Neural cell (in vitro differentiated cells): ENCODE data around the gene BABAM2. TPM values are rescaled to one million over a fixed set of nuclear protein-coding genes. Genes with fewer than 3 reads are reported as not detected.
"Not testable (repeated sequence)": the region's sequence is repeated elsewhere in the genome, so short reads cannot be mapped to it uniquely, and the experiment has no call there.

Experiments
- H2AFZ ChIP-seq: fragments of 200-600, 300-800 bp; sonication (generic), shearing (Covaris generic); 2 replicates; pipeline ENCODE4 v1.6.0; 2014; ENCODE audit warnings: low read depth, mild to moderate bottlenecking, antibody characterized with exemption, low read length, moderate library complexity
- H3F3A ChIP-seq: fragments of 200-600 bp; shearing (Covaris generic); 2 replicates; pipeline ENCODE4 v1.6.1; 2016; ENCODE audit warnings: mild to moderate bottlenecking, moderate library complexity, mixed read lengths, antibody characterized with exemption, low read length; ENCODE audit not compliant: insufficient read depth, poor library complexity, severe bottlenecking
- H3K27ac ChIP-seq: fragments of 200-600, 300-800 bp; sonication (generic), shearing (Covaris generic); 2 replicates; pipeline ENCODE4 v1.5.1; 2014; ENCODE audit warnings: mild to moderate bottlenecking, low read length, moderate library complexity
- H3K27me3 ChIP-seq: fragments of 300-800, 200-600 bp; sonication (generic), shearing (Covaris generic); 2 replicates; pipeline ENCODE4 v1.6.0; 2014; ENCODE audit warnings: mild to moderate bottlenecking, low read depth, low read length, moderate library complexity; ENCODE audit not compliant: insufficient read depth
- H3K36me3 ChIP-seq: fragments of 300-800, 200-600 bp; sonication (generic), shearing (Covaris generic); 2 replicates; pipeline ENCODE4 v1.5.1; 2014; ENCODE audit warnings: mild to moderate bottlenecking, antibody characterized with exemption, low read length, moderate library complexity; ENCODE audit not compliant: insufficient read depth
- H3K4me2 ChIP-seq: fragments of 300-800, 200-600 bp; sonication (generic), shearing (Covaris generic); 2 replicates; pipeline ENCODE4 v1.6.0; 2014; ENCODE audit warnings: mild to moderate bottlenecking, low read length
- H3K4me3 ChIP-seq: fragments of 300-800, 200-600 bp; sonication (generic), shearing (Covaris generic); 2 replicates; pipeline ENCODE4 v1.5.1; 2014; ENCODE audit warnings: mild to moderate bottlenecking, low read length, moderate library complexity
- H3K79me2 ChIP-seq: fragments of 200-600 bp; shearing (Covaris generic); replicated peaks from 2 replicates; pipeline ENCODE4 v1.6.0; 2014; ENCODE audit warnings: mild to moderate bottlenecking, low read length, moderate library complexity; ENCODE audit not compliant: insufficient read depth
- H3K9ac ChIP-seq: fragments of 300-800, 200-600 bp; sonication (generic), shearing (Covaris generic); 2 replicates; pipeline ENCODE4 v1.6.1; 2016; ENCODE audit warnings: mild to moderate bottlenecking, low read length, mixed read lengths
- H3K9me2 ChIP-seq: fragments of 200-600 bp; shearing (Covaris generic); 2 replicates; pipeline ENCODE4 v1.6.1; 2016; ENCODE audit warnings: mild to moderate bottlenecking, low read length, mixed read lengths; ENCODE audit not compliant: insufficient read depth
- H3K9me3 ChIP-seq: fragments of 200-600, 300-800 bp; sonication (generic), shearing (Covaris generic); 2 replicates; pipeline ENCODE4 v1.6.1; 2016; ENCODE audit warnings: mild to moderate bottlenecking, mixed run types, low read length, moderate library complexity, mixed read lengths
- H4K20me1 ChIP-seq: fragments of 200-600 bp; shearing (Covaris generic); 2 replicates; pipeline ENCODE4 v1.6.1; 2016; ENCODE audit warnings: mild to moderate bottlenecking, mixed run types; ENCODE audit not compliant: insufficient read depth
- CTCF ChIP-seq: fragments of 450-650 bp; IDR thresholded peaks from 2 replicates; pipeline ENCODE4 v1.5.1; 2014; ENCODE audit warnings: antibody characterized with exemption, mild to moderate bottlenecking, moderate library complexity; ENCODE audit not compliant: poor library complexity, severe bottlenecking
- EZH2 ChIP-seq: fragments of 200-600, 300-800 bp; shearing (Covaris generic), sonication (generic); IDR thresholded peaks from 2 replicates; pipeline ENCODE4 v1.6.1; 2014; ENCODE audit warnings: antibody characterized with exemption, low read length, borderline replicate concordance, mild to moderate bottlenecking; ENCODE audit not compliant: insufficient read depth, poor library complexity, severe bottlenecking
- MXI1 ChIP-seq: fragments of 450-650 bp; conservative IDR thresholded peaks from 2 replicates; pipeline ENCODE4 v1.6.1; 2014; ENCODE audit warnings: antibody characterized with exemption, mild to moderate bottlenecking; ENCODE audit not compliant: poor library complexity, severe bottlenecking
- POLR2AphosphoS5 ChIP-seq: IDR thresholded peaks from 2 replicates; pipeline ENCODE4 v1.6.1; 2012
- RAD21 ChIP-seq: fragments of 450-650 bp; conservative IDR thresholded peaks from 2 replicates; pipeline ENCODE4 v1.6.1; 2014; ENCODE audit warnings: antibody characterized with exemption, mild to moderate bottlenecking, moderate library complexity
- REST ChIP-seq: IDR thresholded peaks from 2 replicates; pipeline ENCODE4 v1.6.1; 2012; ENCODE audit warnings: borderline replicate concordance
- SMC3 ChIP-seq: fragments of 450-650 bp; conservative IDR thresholded peaks from 2 replicates; pipeline ENCODE4 v1.6.1; 2014; ENCODE audit warnings: antibody characterized with exemption, mild to moderate bottlenecking, moderate library complexity; ENCODE audit not compliant: poor library complexity
- TAF1 ChIP-seq: IDR thresholded peaks from 2 replicates; pipeline ENCODE4 v1.6.1; 2012; ENCODE audit warnings: low read depth
- polyA plus RNA-seq: library from polyadenylated mRNA; depleted of rRNA; stranded (reverse); fragments of >200 nt; gene quantifications from 2 replicates; pipeline ENCODE4 v1.2.3, GENCODE V29; 2014

Gene BABAM2
- polyA plus RNA-seq, 1 donor from 2014 or later, result 15.3 TPM

- H3K79me2 ChIP-seq, result no peaks in the 10 kb centered on the region
- TF ChIP-seq SMC3, result no peak
- TF ChIP-seq POLR2AphosphoS5, result no peak
- TF ChIP-seq REST, result no peak
- no peak for TF ChIP-seq RAD21
- no peak for TF ChIP-seq EZH2
- no peak for TF ChIP-seq MXI1
- TF ChIP-seq CTCF, result no peak
- no peak for TF ChIP-seq TAF1
- no peak overlapping the region for H2AFZ ChIP-seq
- H4K20me1 ChIP-seq, result no peaks in the 10 kb centered on the region
- H3K27me3 ChIP-seq, result no peaks in the 10 kb centered on the region
- H3K9ac ChIP-seq, result no peak overlapping the region
- no peaks in the 10 kb centered on the region for H3K9me2 ChIP-seq
- no peak overlapping the region for H3K27ac ChIP-seq
- no peak overlapping the region for H3K4me2 ChIP-seq
- H3K36me3 ChIP-seq, result no peaks in the 10 kb centered on the region
- no peak overlapping the region for H3K4me3 ChIP-seq
- no peaks in the 10 kb centered on the region for H3K9me3 ChIP-seq
- H3F3A ChIP-seq, result no peaks in the 10 kb centered on the region
Observed at GRCh38 chr2:28021898-28022297, 131.4 kb downstream of the BABAM2 start.

- no peak overlapping the region for H3K9ac ChIP-seq
- no peak overlapping the region for H2AFZ ChIP-seq
- H3K27me3 ChIP-seq, result no peaks in the 10 kb centered on the region
- TF ChIP-seq CTCF (no peak), REST (no peak), EZH2 (no peak)
- no peaks in the 10 kb centered on the region for H3K9me3 ChIP-seq
- no peak overlapping the region for H3K4me3 ChIP-seq
- H3K36me3 ChIP-seq, result no peaks in the 10 kb centered on the region
- no peaks in the 10 kb centered on the region for H3K79me2 ChIP-seq
- H3K9me2 ChIP-seq, result no peaks in the 10 kb centered on the region
- no peak overlapping the region for H3K4me2 ChIP-seq
- H3F3A ChIP-seq, result no peaks in the 10 kb centered on the region
- H4K20me1 ChIP-seq, result no peaks in the 10 kb centered on the region
- no peak overlapping the region for H3K27ac ChIP-seq
Observed at GRCh38 chr2:28025123-28025522, 134.6 kb downstream of the BABAM2 start.

- H3K36me3 ChIP-seq, H3K9me2 ChIP-seq, H3K4me3 ChIP-seq, H3K9ac ChIP-seq, H3K4me2 ChIP-seq, H3F3A ChIP-seq, H3K27me3 ChIP-seq, H3K27ac ChIP-seq, H3K79me2 ChIP-seq, H4K20me1 ChIP-seq, H2AFZ ChIP-seq, H3K9me3 ChIP-seq: not testable (repeated sequence)
Observed at GRCh38 chr2:28026230-28026629, 135.7 kb downstream of the BABAM2 start.
